ENCODE data around the gene ANKRD66. TPM values are rescaled to one million over a fixed set of nuclear protein-coding genes. Genes with fewer than 3 reads are reported as not detected.

Gene ANKRD66
- total RNA-seq, 1 donor from 2014 or later: not detected

DNA sequence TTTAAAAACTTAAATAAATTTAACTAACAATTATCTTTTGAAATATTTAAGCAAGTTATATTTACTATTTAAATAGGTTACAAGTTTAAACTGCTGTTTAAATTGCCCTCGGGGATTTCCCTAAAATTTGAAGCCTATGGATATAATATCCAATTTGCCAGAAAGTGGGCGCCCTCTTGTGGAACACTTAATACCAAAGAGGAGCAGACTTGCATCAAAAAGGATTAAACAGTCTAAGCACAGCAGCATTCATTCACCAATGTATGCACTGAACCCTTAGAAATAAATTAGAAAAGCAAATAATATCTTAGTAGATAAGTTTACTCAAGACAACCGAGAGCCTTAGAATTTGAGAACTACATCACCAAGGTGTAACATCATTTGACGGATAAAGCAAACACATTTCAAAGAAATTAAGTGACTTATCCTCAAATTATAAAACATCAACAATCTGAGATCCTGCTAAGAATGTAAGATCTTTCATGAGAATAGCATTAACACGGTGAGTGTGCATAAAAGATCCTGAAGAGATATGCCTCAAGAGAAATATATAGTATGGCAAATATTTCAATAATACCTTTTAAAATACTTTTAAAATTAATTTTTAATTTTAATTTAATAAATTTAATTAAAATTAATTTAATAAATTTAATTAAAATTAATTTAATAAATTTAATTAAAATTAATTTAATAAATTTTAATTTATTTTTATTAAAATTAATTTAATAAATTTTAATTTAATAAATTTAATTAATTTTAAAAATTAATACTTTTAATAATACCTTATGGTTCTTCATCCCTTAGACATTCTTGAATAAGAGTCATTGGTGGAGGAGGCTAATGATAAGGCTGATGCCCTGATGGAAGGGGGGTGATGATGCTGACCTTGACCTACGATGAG, 35.0 kb downstream of the ANKRD66 start:
- DNase-seq: no peak
- intact Hi-C loops (cut with DNase I): loop anchor here (5.0 kb wide), 1 partner anchor 364 kb away; no protein-coding TSS in a partner anchor
- no peak for ATAC-seq (ENCODE audit: poor library complexity)

DNA sequence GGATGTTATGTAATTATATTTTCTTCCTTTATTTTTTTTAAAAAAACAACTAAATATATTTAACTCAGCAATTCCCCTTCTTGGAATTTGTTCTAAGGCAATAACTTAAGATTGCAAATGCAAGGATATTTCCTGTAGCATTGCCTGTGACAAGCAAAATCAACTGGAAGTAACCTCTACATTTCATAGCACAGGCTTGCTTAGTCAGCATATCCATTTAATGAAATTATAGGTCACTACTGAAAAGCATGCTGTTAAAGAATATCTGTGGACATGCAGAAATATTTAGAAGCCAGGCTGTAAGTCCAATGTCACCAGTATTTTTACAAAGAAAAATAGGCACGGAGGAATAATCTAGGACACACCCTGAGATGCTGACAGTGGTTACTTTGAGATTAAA, 37.8 kb downstream of the ANKRD66 start:
- no peak for ATAC-seq (ENCODE audit: poor library complexity)
- no peak for DNase-seq
- intact Hi-C loops (cut with DNase I): loop anchor here (5.0 kb wide), 1 partner anchor 367 kb away; no protein-coding TSS in a partner anchor

DNA sequence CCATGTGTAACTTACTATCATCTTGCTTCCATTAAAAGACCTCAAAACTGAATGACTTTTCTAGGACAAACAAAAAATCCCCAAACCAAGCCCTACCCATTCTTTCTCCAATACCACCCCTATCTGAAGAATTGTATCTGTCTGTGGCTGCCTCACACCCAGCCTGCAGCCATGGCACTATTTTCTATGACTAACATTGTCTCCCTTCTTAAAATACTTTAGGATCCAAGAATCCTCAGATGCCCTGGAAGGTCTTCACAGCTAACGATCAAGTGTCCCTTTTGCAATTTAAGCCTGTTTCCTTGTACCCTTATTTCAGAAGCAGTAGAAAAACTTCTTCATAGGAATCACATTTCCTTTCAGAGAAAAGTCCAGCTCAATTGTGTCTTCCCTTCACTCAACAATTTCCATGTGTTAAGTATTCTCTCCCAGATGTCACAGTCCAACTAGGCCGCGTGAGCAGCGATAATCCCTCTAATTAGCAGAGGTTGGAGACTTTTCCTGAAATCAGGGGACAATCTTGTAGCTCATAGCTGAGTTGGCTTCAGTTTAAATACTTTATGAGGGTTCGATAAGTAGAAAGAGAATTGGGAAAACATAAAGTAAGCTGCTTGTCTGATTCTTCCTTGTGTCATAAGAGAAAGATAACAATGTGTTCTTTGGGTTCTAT, 41.3 kb downstream of the ANKRD66 start:
- intact Hi-C loops (cut with DNase I): no loop called here
- ATAC-seq (ENCODE audit: poor library complexity): no peak
- DNase-seq: no peak

DNA sequence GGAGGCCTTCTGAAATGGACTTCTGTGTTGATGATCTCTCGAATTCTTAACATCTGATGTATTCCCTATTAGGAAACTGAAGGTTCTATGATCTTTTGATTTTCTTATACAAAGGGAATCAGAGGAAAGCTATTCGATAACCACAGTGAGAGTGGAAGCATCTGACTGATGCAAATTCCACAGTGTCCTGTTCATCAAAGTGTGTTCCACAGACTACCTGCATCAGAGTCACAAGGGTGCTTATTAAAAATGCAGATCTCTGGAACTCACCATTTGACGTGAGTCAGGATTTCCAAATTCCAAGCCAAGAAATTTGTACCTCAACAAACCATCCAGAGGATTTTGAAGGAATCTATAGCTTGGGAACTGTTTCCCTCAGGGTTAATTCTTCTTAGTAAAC, 42.1 kb downstream of the ANKRD66 start:
- ATAC-seq (ENCODE audit: poor library complexity) (no peak), DNase-seq (no peak)
- intact Hi-C loops (cut with DNase I): no loop called here

DNA sequence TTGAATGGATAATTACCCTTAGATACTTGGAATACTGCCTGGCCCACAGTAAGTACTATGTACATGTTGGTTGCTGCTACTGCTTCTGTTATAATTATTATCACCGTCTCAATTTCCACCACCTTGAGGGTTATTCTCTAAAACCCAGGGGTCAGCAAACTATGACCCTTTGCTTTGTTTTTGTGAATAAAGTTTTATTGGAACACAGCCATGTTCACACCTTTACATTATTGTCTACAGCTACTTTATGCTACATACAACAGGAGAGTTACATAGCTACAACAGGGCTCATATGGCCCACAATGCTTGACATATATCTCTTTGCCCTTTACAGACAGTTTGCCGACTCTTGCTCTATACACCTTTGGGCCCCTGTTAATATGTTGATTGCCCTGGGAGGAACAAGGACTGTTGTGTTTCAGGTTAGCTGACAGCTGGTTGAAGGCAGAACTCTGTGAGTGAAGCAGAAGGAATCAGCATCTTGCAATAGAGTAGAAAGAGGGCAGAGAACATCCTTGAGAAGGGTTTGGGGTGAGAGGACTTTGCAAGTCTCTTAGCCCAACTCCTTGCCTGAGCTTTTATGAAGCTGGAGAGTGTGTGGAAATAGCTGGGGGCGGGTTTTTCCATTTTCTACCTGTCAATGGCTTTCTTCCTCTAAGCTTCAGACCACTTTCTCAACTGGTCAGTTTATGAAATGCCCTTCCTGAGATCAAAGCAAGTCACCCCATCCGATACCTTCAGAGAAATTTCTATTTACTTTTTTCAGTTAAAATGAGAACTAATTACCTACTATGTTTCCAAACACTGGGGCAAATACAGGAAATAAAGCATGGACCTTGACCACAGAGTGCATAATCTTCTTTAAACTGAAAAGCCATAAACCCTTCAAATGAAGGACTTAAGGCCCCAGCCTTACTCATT, 43.0 kb downstream of the ANKRD66 start:
- ATAC-seq (ENCODE audit: poor library complexity): no peak
- DNase-seq: no peak
- intact Hi-C loops (cut with DNase I): no loop called here

DNA sequence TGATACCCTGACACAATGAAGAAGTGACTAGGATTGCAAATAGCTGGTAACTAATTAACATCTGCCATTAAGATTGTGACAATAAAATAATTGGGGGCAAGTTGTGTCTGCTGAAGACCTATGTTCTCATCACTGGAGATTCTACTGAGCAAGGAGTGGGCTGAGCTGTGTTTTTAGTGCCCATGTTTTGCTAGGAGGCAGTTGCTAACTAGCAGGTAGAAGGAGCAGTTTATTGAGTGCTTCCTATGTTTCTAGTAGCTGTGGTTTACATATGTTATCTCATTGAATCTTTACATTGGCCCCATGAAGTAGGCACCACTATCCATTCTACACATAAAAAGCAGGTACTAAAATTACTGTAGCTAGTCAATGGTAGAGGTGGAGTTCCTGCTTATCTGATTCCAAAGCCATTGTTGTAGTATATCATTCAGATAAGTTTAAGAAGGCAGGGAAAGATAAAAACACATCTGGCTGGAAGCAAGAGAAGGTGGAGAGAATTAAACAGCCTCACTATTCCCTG, 43.7 kb downstream of the ANKRD66 start:
- ATAC-seq (ENCODE audit: poor library complexity) (no peak), DNase-seq (no peak)
- intact Hi-C loops (cut with DNase I): no loop called here

DNA sequence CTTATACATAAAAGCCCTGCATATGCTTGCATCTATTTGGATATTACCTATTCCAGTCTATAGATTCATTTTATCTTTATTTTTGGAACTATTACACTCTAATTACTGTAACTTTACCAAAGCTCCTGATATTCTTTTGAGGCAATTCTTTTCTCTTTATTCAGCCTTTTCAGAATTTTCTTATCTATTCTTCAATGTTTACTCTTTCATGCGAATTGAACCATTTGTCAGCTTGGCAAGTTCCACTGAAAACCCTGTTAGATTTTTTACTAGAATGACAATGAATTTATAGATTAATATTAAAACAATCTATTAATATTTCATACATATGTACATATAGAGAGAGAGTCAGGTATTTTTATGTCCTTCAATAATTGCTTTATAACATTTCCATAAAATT, 45.9 kb downstream of the ANKRD66 start:
- DNase-seq: no peak
- no peak for ATAC-seq (ENCODE audit: poor library complexity)
- intact Hi-C loops (cut with DNase I): no loop called here

DNA sequence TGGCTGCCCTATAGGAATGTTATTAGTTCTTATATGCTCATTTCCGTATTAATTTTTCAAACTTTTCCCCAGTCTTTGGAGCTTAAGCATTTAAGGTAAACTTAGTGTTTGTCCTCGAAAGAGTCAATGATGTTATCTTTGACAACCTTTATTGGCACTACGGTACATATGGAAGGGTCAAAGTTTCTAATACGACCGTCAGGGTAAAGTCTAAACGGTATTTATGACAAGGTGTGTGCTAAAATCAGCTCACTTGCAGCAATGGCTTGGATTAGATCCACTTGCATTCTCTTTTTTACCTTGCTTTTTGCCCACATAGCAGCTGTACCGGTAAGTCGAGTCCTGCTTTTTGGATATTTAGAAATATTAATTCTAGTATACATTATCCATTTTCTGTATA, 46.4 kb downstream of the ANKRD66 start, which contains the start of gene MEP1A:
Gene MEP1A (plus strand): TSS at position 252 of the 400 bp plus-strand sequence. CDS start 10 bp downstream, at position 262.
- intact Hi-C loops (cut with DNase I): no loop called here
- no peak for ATAC-seq (ENCODE audit: poor library complexity)
- DNase-seq: no peak

DNA sequence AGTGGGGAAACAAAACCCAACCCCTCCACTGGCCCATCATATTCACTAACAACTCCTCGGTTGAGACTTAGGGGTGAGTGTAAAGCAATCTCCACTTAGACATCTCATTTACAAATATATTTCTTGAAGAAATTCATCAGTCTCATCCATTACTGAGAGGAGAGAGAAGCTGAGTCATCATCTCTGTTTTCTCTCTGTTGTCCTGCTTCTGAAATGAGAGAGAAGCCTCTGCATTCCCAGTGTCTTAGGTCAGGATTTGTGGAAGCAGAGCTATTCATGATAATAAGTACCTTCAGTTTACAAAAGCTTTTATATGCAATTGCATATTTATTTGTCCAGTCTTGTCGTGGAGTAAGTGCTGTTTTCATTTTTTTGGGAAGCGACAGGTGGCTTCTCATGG, 47.3 kb downstream of the ANKRD66 start:
- no peak for ATAC-seq (ENCODE audit: poor library complexity)
- no peak for DNase-seq
- intact Hi-C loops (cut with DNase I): no loop called here

DNA sequence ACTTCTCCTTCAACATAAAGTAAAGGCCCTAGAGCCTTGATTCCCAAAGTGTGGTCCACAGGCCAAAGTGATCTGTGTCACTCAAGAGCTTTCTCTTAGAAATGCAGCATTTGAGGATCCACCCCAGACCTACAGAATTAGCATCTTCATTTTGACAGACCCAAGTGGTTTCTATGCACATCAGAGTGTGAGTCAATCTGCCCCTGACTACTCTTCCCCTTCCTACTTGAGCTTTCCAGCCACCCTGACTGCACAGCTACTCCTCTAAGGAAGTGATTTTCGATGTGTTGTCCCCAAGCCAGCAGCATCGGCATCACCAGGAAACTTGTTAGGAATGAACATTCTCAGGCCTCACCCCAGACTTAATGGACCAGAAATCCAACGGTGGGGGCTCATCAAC, 49.1 kb downstream of the ANKRD66 start:
- ATAC-seq (ENCODE audit: poor library complexity): no peak
- intact Hi-C loops (cut with DNase I): no loop called here
- DNase-seq: no peak

DNA sequence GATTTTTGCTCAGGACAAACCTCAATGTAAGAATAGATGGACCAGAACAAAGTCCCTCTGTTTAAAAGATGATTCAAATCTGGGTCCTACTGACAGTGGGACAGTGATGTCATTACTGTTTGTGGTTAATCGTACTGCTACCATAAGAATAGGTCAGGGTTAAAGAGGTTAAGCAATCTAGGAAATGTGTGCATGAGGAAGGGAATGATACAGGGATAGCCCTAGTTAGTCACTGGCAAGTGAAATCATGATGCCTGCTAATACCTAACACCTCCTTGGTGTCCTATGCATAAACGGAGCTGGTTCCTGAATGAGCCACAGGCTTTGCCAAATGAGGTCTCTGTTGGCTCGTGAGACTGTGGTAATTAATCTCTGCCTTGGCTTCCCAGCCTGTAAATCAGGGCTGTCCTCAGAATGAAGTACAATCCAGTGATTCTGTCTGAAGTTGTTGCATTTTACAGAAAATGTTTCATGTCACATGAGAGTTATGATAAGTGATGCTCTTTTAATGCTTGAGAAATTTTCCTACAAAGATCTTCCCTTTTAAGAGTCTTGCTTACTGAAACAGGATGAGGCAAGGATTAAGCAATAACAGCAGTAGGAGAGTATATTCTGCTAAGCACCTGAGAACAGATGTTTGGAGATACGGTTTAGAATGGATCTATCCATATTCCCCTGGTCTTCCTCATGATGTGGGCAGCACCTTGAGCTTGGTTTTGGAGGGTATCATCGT, 50.3 kb downstream of the ANKRD66 start:
- intact Hi-C loops (cut with DNase I): no loop called here
- ATAC-seq (ENCODE audit: poor library complexity) (no peak), DNase-seq (no peak)

DNA sequence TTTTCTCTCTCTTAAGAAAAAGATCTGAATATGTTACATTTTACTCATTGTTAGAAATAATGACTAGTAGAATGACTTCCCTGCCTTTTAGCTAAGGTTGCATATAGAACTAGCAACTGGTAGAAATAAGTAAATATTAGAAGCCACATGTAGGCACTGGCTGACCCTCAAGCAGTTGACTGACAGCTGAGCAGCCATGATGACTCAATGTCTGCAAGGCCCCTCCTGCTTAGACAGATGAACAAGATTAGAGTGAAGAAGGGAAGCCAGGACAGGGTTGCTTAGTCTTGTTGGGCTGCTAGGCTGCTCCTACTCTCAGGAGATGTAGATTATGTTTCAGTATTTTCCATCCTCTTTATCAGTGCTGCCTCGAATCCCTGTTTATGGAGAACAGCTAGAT, 52.9 kb downstream of the ANKRD66 start:
- DNase-seq (no peak), ATAC-seq (ENCODE audit: poor library complexity) (no peak)
- intact Hi-C loops (cut with DNase I): no loop called here

DNA sequence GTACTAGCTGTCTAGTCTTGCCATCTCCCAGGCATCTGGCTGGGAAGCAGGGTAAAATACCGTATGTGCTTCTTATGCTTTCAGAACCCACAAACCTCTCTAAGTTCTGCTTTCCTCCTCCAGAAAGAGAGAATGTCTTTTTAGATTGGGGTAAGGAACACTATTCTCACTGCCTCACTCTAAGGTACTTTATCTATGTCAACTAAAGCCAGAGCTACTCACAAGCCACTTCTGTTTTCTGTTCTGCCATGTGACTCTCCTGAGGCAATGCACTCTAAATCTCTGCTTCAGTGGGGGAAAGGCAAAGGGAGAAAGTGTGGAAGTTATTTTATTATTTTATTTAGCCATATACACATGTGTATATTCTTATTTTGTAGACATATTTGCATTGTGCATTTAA, 62.1 kb downstream of the ANKRD66 start:
- ATAC-seq (ENCODE audit: poor library complexity) (no peak), DNase-seq (no peak)
- intact Hi-C loops (cut with DNase I): no loop called here

Other genes starting within 250 kb of the ANKRD66 start
- gene CYP39A1, start 94.1 kb upstream of the ANKRD66 start, total RNA-seq: 4.7 TPM
- 11.7 TPM for gene SLC25A27, start 94.0 kb upstream of the ANKRD66 start, total RNA-seq
- gene TDRD6, start 59.0 kb upstream of the ANKRD66 start, total RNA-seq: 0.32 TPM
- gene PLA2G7, start 11.6 kb upstream of the ANKRD66 start, total RNA-seq: 0.27 TPM
- not detected for gene MEP1A, start 46.5 kb downstream of the ANKRD66 start, total RNA-seq
- gene ADGRF5, start 175.0 kb downstream of the ANKRD66 start, total RNA-seq: 41.1 TPM

Data from Right ventricle myocardium superior (tissue), 1 donor.